Stimulated activated CD4-positive, alpha-beta T cell treated with anti-CD3 and anti-CD28 coated beads, Interleukin-1b, Interleukin-23, amount 100 ng/mL, for 1 hour (primary cell): ENCODE measurements around the gene LDLRAD3.

Source experiments
- DNase-seq, 2 donors: peaks; one replicate each; pipeline ENCODE4 v3.0.0-alpha.2; 2020; ENCODE audit warnings: low read depth in 2 of 2

LDLRAD3 gene

DNA sequence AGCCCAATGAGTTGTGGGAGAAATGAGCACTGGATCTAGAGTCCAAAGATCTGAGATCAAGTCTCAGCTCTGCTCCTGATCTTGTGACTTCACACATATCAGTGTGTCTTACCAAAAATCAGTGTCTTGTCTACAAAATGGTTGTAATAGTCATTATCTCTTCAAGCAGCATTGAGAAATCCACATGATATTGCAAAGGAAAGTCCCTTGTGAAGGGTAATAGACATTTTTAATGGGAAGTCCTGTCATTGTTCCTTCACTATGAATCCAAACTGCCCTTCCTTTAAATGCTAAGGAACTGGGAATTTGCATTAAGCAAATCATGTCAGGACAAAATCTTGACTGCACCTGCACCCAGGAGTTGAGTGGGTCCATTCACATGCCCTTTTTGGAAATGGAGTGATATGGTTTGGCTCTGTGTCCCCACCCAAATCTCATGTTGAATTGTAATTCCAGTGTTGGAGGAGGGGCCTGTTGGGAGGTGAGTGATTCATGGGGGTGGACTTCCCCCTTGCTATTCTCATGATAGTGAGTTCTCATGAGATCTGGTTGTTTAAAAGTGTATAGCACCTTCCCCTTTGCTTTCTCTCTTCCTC, 294.3 kb downstream of the LDLRAD3 start:
- no peak for DNase-seq

DNA sequence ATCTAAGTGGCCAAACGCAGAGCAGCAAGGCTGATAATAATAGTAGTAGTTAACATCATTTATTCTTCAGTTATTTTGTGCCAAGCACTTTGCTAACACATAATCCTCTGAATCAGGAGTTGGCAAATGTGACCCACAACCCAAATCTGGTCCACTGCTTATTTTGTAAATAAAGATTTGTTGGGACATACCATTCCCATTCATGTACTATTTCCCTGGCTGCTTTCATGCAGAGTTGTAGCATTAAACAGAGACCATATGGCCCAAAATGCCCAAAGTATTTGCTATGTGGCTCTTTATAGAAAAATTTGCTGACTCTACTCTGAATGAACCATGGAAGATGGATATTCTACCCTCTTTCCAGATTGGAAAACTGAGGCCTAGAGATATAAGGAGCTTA, 295.0 kb downstream of the LDLRAD3 start:
- DNase-seq, result no peak

DNA sequence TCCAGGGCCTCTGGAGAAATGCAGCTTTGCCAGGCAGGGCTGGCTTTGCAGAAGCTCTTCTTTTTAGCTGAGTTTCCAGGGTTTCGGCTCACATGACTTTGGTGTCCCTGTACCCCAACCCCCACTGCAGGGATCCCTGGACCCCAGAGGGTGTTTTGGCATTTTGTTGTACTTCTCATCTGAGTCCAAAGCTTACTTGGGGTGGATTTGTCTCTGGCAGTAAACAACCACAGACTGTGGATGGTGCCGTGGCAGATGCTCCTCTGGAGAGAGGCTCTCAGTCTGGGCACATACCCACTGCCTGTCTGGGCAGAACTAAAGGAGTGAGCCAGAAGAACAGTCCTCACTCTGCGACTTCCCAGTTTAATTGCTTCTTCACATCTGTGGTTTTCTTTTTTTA, 295.8 kb downstream of the LDLRAD3 start:
- DNase-seq, result no peak

DNA sequence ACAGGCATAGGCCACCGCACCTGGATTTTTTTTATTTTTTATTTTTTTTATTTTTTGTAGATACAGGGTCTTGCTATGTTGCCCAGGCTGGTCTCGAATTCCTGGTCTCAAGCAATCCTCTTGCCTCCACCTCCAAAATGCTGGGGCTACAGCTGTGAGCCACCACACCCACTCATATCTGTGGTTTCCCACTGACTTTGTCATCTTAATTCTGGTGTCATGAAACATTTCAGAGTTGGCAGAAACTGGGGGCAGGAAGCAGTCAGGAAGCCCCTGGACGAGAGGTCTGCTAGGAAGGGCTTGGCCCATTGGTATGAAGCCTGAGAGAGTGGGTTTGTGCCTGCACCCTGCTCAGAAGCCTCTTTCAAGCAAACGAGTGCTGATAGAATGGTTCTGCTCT, 296.3 kb downstream of the LDLRAD3 start:
- no peak for DNase-seq

DNA sequence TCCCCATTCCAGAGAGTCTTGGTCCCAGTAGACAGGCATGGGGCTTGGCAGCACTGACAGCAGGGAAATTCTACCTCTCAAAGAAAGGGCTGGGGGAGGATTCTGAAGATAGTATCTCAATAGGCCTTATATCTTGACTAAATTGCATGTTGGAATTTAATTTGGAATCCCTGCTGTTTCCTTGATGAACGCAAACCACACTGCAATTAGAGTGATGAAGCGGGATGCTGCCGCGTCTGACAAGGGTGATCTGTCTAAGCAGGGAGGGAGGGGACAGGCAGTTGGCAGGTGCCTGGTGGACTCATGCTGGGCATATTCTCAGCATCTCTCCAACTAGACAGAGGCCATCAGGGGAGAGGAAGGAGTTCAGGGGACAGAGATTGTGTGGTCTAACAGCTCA, 296.9 kb downstream of the LDLRAD3 start:
- no peak for DNase-seq

DNA sequence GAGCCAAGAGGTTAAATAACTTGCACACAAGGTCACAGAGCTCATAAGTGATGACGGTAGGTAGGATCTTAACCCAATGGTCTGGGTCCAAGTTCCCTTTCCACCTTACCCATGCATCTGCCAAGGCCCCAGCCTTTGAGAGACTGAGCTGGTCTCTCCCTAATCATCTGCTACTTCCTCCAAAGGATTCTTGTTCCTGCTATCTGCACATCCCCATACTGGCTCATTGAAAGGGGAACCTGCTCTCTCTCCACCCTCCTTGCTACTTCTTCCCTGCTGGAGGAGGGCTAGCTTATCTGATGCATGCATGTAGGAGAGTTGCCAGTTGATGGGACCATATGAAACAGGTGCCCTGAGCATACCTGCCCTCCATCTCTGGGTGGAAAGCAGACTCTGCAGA, 297.6 kb downstream of the LDLRAD3 start:
- no peak for DNase-seq

DNA sequence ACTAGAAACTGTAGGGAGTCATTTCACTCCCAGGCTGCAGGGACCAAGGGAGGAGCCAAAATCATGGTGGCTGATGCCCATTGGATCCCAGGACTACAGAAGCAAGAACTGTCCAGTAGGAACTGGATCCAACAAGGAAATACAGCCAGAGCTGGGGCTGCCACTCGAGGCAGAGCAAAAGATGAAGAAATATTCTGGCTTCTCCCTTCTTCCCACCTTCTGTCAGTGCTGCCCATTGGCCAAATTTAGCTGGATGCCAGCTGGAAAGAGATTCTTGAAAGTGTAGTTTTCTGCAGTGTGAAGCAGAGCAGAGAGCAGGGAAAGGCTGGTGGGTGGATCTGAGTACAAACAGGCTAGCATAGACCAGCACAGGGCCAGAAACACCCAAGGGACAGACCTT, 299.8 kb downstream of the LDLRAD3 start:
- DNase-seq, result no peak

DNA sequence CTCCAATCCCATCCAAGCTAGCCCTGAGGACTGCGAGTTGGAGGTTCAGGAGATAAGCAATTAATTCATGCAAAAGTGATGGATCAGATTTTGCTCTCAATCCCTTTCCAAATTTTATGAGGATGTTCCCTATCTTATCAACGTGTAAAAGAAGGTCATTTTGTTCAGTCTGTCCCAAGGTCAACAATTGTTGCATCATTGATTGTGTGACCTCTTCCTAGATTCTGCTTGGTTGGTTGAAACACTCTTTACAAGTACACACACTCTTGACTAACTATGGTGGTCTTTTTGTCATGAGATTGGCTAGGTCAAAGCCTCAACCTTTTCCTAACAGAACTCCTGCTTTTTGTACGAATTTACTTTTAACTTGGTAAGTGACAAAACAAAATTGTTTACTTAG, 303.6 kb downstream of the LDLRAD3 start:
- no peak for DNase-seq

DNA sequence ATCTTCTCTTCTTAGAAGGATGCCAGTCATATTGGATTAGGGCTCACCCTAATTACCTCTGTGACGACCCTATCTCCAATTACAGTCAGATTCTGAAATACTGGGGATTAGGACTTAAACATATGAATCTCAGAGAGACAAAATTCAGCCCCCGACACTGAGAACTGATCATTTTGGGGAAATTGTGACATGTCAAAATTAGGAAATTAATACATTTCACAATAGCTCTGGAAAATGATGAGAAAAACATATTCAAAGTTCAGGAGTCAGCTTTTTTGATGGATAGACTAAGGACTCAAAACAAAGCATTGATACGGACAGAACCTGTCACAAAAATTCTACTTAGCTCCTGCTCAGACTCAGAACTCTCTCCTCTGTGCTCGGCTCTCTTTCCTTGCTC, 304.6 kb downstream of the LDLRAD3 start:
- DNase-seq, result no peak

DNA sequence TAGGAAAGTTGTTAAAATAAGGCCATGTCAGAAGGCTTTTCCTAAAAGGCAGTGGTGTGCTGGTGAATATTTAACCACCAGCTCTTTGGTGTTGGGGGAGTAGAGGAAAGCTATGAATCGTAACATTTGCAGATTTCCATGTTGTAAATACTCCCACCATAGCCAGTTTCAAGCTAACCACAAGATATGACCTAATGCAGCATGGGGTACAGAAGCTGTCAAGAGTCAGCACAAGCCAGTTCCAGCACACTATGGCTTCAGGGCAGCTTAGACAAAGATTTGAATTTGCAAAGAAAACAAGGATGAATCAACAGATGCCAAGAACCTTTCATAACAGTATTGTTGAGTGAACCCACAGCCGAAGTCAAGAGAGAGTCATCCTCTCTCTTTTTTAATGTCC, 305.4 kb downstream of the LDLRAD3 start:
- DNase-seq, result no peak

DNA sequence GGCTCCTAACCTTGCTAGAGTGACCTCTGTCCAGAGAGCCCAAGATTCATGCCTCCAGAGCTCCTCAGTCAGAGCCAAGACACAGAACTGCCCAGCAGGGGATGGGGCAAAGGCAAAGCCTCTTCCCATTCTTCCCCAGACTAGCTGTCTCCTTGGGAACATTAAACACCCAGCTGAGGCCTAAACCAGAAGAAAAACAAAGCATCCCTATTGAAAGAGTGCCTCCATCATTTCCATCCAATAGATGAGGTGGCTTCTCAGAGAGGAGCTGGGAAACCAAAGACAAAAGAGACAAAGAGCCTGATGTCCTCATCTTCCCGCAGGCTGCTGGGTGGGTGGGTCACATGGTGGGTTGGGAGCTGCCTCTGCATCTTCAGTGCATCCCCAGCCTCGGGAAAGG, 308.0 kb downstream of the LDLRAD3 start:
- no peak for DNase-seq

DNA sequence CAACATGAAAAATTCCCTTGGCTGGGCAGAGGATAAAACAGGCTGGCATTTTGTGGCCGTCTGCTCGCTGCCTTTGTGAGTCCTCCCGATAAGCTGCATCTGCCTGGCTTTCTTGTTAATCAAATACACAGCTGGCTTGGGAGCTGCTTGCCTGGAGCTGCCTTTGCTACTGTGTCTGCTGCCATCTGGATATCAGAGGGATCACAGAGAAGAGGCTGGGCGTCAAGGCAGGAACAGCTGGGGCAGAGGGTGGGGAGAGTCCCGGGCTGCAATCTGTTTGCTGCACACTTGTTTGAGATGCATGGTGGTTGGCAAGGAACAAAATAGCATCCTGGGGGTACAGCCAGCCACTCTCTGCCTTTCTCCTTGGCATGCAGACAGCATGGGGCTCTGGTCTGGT, 309.4 kb downstream of the LDLRAD3 start:
- no peak for DNase-seq

DNA sequence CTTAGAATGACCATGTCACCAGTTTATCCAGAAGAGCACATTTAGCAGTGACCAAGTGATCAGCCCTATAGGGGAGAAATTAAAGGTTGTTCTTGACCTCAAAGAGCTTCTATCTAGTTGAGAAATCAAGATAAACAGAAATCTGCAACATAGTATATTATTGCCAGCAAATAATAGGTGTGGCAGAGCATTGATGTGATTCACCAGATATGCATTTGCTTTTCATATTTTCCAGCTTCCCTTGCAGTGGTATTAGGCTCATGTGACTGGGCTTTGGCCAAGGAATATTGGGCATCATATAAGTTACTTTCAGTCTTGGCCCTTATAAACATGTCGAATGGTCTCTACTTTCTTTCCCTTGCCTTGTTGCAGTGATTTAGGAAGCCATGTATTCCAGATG, 310.9 kb downstream of the LDLRAD3 start:
- no peak for DNase-seq

DNA sequence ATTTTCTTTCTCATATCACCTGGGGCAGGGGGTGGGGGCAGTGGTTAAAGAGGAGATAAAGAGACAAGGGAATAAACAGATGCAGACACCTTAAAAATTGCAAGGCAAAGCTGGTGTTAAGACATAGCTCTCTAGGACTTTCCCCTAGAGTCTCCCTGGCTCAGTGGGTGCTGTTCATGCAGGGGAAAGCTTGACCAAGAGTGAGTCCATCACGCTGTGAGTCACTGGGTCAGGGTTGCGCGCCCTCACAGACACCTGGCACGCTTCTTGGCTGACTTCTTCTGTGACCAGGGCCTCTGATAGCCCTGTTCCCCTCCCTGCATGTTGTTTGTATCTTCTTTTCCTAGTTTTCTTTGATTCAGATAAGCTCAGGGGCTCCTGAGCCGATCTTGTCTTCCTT, 313.5 kb downstream of the LDLRAD3 start:
- DNase-seq, result no peak

DNA sequence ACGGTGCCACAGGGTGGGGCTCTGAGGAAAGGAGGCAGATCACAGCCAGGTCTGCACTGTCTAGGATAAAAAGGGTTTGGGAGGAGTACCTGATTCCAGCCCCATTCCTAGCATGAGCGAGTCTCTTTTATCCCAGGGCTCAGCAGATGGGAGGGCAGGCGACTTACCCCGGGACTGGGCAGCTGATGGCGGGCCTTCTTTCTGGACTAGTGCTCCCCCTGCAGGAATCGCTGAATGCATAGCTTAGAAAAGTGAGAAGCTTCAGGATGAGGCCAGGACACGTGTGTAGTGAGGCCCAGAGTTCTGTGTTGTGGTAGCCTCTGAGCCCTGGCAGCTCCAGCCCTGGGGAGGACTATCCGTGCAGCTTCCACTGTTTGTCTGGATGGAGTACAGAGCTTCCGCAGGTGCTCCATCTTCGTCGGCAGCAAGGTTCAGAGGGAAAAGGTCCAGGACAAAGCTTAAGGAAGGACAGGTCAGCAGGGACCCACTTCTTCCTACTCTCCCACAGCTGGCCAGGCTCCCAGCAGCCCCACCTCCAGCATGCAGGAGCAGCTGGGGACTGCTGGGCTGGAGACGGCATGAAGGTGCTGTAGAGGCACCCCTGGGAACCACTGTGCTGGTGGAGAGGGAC, 315.0 kb downstream of the LDLRAD3 start:
- DNase-seq, result no peak

DNA sequence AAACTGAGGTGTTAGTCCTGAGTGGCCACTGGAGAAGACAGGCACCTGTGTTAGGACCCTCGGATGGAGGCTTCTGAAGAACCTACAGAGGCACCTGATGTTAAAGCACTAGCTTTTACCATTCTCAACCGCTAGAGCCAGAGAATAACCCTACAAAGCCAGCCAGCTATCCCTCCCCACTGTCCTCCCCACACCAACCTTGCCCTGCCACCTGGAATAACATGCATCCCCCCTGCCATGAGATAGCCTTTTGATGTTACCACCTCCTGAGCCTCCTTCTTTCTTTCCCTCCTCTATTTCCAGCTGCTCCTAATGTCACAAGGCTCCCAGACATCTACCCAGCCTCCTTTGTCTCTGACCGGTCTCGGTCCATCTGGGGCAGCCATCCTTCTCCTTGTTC, 317.2 kb downstream of the LDLRAD3 start:
- no peak for DNase-seq

DNA sequence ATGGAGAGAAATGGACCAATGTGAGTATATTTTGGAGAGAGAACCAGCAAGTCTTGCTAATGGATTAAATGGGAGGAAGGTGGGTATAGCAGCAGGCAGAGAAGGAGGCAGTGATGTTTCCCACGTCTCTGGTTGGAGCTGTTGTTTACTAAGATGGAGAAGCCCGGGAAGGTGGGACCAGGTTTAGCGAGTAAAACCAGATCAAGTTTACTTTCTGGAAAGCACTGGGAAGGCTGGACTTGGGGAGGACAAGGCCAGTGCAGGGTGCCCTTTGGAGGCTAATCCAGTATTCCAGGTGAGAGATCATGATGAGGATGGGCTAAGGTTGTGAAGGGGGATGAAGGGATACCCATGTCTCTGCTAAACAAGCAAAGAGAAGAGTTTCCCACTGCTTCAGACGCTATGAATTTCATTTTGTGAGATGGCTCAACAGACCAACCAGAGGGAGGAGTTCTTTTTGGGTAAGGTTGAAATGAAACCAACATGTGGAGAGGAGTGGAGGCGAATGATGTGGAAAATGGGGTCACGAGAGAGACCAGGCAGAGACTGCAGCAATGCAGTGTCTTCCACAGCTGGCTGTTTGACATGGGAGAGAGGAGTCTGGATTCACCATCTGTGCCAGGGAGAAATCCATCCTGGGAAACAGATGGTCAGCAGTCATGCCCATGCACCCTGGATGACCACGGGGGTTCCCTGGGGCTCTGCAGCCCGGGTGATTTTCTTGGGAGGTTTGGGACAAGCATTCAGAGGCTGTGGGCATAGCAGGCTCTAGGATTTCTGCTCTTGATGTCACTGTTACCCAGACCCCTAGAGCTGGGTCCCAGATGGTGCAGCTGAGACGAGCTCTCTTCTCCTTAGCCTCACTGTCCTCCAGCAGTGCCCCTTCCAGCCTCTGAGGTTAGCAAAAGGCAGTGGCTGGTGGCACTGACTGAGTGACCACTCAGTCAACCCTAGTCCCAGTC, 320.4 kb downstream of the LDLRAD3 start:
- no peak for DNase-seq

DNA sequence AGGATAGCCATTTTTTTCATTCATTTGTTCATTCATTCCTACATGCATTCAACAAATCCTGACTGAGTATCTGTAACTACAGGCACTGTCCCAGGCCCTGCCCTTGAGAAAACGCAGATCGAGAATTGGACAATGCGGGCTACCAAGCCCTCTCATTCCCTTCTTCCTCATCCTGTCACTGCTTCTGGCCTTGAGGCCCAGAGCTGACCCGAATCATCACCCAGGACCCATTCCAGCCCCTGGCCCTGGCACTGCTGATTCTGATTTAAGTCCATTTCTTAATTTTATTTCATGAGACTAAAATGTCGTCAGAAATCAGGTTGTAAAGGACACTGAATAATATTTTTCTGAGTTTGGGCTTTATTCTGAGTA, 321.1 kb downstream of the LDLRAD3 start:
- no peak for DNase-seq

DNA sequence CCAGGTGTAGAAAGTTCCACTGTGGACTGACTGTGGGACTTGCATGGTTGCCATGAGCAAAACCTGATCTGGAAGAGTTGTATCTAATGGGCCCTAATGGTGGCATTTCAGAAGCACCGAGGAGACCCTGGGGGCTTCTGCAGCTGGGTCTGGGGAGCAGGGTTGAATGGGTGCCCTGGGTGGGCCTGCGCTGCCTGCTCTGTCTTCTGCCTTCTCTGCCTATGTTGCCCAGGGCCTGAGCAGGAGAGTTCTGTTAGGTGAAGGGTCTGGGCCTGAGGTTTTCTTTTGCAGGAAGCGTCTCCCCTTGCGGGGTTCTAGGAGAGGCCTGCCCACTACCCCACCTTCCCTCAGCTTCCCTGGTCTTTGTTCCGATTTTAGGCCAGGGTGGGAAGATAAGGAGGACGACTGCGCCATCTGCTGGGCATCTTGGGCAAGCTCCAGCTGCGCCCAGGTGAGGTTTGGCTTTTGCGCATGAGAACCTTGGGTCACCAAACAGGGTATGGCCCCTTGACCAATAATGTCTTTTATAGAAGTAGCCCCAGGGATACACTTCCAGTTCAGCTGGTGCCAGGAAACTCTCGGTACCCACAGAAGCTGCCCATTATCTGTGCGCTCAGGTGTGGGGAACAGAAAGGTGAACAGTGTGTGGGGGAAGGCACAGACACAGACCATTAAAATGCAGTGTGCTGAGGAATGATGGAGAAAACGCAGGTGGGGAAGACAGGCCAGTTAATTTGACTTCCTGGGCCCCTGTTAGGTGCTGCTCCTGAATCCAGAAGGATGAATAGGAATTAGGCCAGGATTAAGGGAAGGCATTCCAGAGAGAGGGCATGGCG, 322.1 kb downstream of the LDLRAD3 start:
- DNase-seq, result peak; percentile 11 to 29

DNA sequence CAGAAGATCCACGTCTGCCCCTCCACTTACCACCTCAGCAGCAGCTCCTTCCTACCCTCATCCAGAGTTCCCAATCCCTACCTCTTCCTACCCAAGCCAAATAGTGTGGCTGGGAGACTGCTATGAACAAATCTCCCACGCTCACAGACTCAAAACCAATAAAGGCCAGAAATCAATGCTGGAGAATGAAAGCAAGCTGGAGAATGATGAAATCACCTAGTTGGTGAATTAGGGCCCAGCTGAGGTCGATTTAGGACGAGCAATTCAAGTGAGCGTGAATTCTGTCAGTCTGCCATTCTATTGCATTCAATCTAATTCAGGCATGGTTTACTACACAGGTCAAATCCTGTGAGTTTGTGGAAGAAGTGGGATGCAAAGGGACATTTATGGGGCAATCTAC, 322.9 kb downstream of the LDLRAD3 start:
- DNase-seq, result no peak

DNA sequence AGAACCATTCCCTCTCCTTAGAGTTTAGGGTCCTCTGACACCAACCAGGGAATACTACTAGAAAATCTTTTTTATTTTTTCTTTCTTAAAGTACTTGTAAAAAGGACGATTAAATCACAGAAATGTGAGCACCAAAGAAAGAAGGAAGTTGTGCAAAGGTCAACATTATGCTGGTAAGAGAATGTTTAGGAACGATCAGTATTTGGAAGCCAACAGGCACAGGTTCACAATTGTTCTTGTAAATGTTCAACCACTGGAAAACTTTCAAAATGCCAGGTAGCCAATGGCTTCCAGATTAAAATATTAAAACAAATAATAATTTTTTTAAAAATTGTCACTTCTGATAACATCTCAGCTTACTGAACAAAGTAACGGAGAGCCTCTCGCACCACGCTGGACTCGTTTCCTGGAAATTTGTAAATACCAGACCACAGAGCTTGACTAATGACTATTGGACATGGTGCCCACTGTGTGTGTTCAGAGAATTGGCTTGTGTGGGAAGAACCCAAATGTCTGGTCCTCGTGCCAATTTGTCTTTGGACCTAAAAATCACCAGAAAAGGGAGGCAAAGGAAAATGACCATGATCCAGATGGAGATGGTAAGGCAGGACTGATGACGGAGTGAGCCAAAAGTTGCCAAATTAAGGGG, 324.6 kb downstream of the LDLRAD3 start:
- no peak for DNase-seq

DNA sequence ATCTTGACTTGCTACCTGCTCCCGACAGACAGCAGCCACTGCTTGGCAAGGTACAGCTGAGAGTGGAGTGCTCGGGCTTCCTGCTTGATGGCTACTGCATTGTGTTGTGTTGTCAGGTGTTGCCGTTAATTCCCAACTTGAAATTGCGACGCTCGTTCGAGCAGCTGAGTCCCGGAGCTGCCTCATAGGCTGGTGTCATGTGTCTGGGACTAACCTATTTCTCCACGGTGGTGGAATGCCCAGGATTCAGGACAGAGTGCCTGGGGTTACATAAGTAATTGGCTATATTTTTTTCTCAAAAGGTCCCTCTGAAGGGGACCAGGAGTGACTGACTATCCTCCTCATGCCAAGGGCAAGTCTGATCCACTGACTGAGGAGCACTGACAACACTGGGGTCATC, 326.8 kb downstream of the LDLRAD3 start:
- DNase-seq, result no peak
